Esophagus squamous epithelium (tissue), 4 donors: ENCODE data around the gene UBE2I.

ENCODE experiments used
- CTCF ChIP-seq, 6 experiments: fragments of 450-650 bp in 4 of 6; fragments of 200-600 bp in 2 of 6; sonication (generic) in 2 of 6; IDR thresholded peaks; one replicate each; pipeline ENCODE4 v1.5.1; 2016 to 2019; ENCODE audit warnings: antibody characterized with exemption in 6 of 6, mild to moderate bottlenecking in 4 of 6, moderate library complexity in 4 of 6
- POLR2A ChIP-seq, 4 donors: fragments of 450-650 bp; IDR thresholded peaks; one replicate each; pipeline ENCODE4 v1.6.1; 2017; ENCODE audit warnings: antibody characterized with exemption in 4 of 4, mild to moderate bottlenecking in 4 of 4, moderate library complexity in 3 of 4

DNA sequence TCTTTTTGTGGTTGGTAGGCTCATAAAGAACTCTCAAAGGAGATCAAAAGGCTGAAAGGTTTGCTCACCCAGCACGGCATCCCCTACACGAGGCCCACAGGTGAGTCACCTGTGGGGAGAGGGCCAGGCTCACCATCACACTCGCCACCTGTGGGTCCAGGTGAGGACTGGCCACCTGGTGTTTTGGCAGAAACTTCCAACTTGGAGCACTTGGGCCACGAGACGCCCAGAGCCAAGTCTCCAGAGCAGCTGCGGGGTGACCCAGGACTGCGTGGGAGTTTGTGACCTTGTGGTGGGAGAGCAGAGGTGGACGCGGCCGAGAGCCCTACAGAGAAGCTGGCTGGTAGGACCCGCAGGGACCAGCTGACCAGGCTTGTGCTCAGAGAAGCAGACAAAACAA is 53.4 kb downstream of the UBE2I start:
- TF ChIP-seq POLR2A (IDR thresholded peaks at IDR 0.05) = no peak
- TF ChIP-seq CTCF (IDR thresholded peaks at IDR 0.05) = no peak
